Measurements from ENCODE around the gene F7. TPM values are rescaled to one million over a fixed set of nuclear protein-coding genes. Genes with fewer than 3 reads are reported as not detected.

The F7 gene
- total RNA-seq, 4 donors from 2014 or later = not detected

GRCh38 chr13:113070855-113071254 lies 34.7 kb upstream of the F7 start:
- no peak for TF ChIP-seq POLR2A (IDR thresholded peaks at IDR 0.05)
- no peak for TF ChIP-seq CTCF (IDR thresholded peaks at IDR 0.05)
- 81 to 83% methylated on average over 8 of the region's 8 CpGs for WGBS, 2 donors

GRCh38 chr13:113072376-113072775 lies 33.2 kb upstream of the F7 start:
- Histone ChIP-seq H3K9me3 (no peaks in the 10 kb centered on the region), H3K4me3 (replicated peaks in 1 of 3) (no peak overlapping the region), H3K4me1 (no peaks in the 10 kb centered on the region), H3K27me3 (no peaks in the 10 kb centered on the region), H3K36me3 (peaks cover 30 to 31% of the 10 kb centered on the region in 2 donors), H3K27ac (no peak overlapping the region)
- intact Hi-C loops (cut with DNase I) = no loop called here
- TF ChIP-seq POLR2A (IDR thresholded peaks at IDR 0.05) (no peak), CTCF (IDR thresholded peaks at IDR 0.05) (no peak)
- no peak for DNase-seq
- WGBS, 2 donors = 91 to 94% methylated on average over 3 of the region's 3 CpGs

More at GRCh38 chr13:113070855-113071254, 34.7 kb upstream of the F7 start:
- peaks cover 16 to 18% of the 10 kb centered on the region in 2 donors for H3K36me3 ChIP-seq
- no peaks in the 10 kb centered on the region for H3K27me3 ChIP-seq
- no peaks in the 10 kb centered on the region for H3K9me3 ChIP-seq
- no peak for DNase-seq
- H3K4me1 ChIP-seq = no peaks in the 10 kb centered on the region
- H3K4me3 ChIP-seq (replicated peaks in 1 of 3) = no peak overlapping the region
- H3K27ac ChIP-seq = no peak overlapping the region
- intact Hi-C loops (cut with DNase I) = no loop called here

- Histone ChIP-seq H3K27ac (no peak overlapping the region), H3K4me1 (no peaks in the 10 kb centered on the region), H3K9me3 (no peaks in the 10 kb centered on the region), H3K4me3 (replicated peaks in 1 of 3) (no peak overlapping the region), H3K36me3 (peaks cover 37 to 43% of the 10 kb centered on the region in 2 donors), H3K27me3 (no peaks in the 10 kb centered on the region)
- no peak for DNase-seq
- WGBS, 2 donors = 94% methylated on average over 11 of the region's 11 CpGs
- TF ChIP-seq CTCF (IDR thresholded peaks at IDR 0.05) (no peak), POLR2A (IDR thresholded peaks at IDR 0.05) (no peak)
- intact Hi-C loops (cut with DNase I) = no loop called here
These were observed 31.6 kb upstream of the F7 start for GRCh38 chr13:113073942-113074341.

- DNase-seq = no peak
- WGBS, 2 donors = 91 to 93% methylated on average over 12 to 18 of the region's 18 CpGs
- TF ChIP-seq CTCF (IDR thresholded peaks at IDR 0.05) (no peak), POLR2A (IDR thresholded peaks at IDR 0.05) (no peak)
- Histone ChIP-seq H3K27me3 (no peaks in the 10 kb centered on the region), H3K4me3 (replicated peaks in 1 of 3) (no peak overlapping the region), H3K9me3 (no peaks in the 10 kb centered on the region), H3K36me3 (peaks cover 37 to 48% of the 10 kb centered on the region in 2 donors), H3K4me1 (no peaks in the 10 kb centered on the region), H3K27ac (no peak overlapping the region)
- intact Hi-C loops (cut with DNase I) = no loop called here
These were observed 31.2 kb upstream of the F7 start for GRCh38 chr13:113074401-113074800.

GRCh38 chr13:113074876-113075275 lies 30.7 kb upstream of the F7 start:
- Histone ChIP-seq H3K4me1 (no peaks in the 10 kb centered on the region), H3K27me3 (no peaks in the 10 kb centered on the region), H3K4me3 (replicated peaks in 1 of 3) (no peak overlapping the region), H3K27ac (no peak overlapping the region), H3K36me3 (peaks cover 37 to 49% of the 10 kb centered on the region in 2 donors), H3K9me3 (no peaks in the 10 kb centered on the region)
- intact Hi-C loops (cut with DNase I) = no loop called here
- DNase-seq = no peak
- TF ChIP-seq CTCF (IDR thresholded peaks at IDR 0.05) (no peak), POLR2A (IDR thresholded peaks at IDR 0.05) (no peak)
- 91 to 93% methylated on average over 15 to 22 of the region's 22 CpGs for WGBS, 2 donors

Data from thyroid gland (tissue), 4 donors.